RPMI7951 (cell line): ENCODE results near the gene R3HDM4. TPM values are rescaled to one million over a fixed set of nuclear protein-coding genes. Genes with fewer than 3 reads are reported as not detected.
A peak's percentile ranks its signal among the peaks of the same experiment; 100 is the strongest.
"Not testable (repeated sequence)": the region's sequence is repeated elsewhere in the genome, so short reads cannot be mapped to it uniquely, and the experiment has no call there.

ENCODE experiments used
- DNase-seq: peaks from one replicate; pipeline ENCODE4 v3.0.0-alpha.2; 2012; ENCODE audit warnings: low read depth
- total RNA-seq: library from RNA; depleted of rRNA; stranded (reverse); fragments of >200 nt; shearing (Covaris generic); gene quantifications from 2 replicates; pipeline ENCODE4 v1.2.3, GENCODE V29; 2014; rRNA removed

The R3HDM4 gene
- total RNA-seq: 19.7 and 29.3 TPM in 2 replicates

DNA sequence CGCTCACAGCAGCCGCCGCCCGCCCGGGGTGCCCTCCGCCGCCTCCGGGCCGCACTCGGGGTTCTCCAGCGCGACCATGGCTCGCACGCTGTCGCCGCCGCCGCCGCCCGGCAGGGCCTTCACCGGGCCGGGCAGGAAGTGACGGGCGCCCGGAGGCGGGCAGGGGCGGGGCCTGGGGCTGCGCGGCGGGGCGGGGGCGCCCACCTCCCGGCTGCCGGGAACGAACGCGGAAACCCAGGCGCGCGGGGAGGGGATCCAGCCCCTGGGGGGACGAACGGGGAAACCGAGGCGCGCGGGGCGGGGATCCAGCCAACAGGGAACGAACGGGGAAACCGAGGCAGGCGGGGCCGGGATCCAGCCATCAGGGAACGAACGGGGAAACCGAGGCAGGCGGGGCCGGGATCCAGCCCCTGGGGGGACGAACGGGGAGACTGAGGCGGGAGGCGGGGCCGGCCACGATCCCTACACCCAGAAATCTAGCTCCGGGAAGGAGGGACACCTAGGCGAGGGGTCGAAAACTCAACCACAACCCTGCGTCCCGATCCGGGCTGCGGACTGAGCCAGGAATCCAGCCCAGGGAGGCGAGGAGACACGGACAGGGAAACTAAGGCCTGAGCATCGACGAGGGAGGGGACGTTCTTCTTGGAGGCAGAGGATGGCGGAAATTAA is at the start of gene R3HDM4:
Gene R3HDM4, minus strand, starts transcription at position 140 of the 669 bp plus-strand sequence. Its CDS starts 62 bp downstream, at position 78.
- peak; percentile 62 for DNase-seq

DNA sequence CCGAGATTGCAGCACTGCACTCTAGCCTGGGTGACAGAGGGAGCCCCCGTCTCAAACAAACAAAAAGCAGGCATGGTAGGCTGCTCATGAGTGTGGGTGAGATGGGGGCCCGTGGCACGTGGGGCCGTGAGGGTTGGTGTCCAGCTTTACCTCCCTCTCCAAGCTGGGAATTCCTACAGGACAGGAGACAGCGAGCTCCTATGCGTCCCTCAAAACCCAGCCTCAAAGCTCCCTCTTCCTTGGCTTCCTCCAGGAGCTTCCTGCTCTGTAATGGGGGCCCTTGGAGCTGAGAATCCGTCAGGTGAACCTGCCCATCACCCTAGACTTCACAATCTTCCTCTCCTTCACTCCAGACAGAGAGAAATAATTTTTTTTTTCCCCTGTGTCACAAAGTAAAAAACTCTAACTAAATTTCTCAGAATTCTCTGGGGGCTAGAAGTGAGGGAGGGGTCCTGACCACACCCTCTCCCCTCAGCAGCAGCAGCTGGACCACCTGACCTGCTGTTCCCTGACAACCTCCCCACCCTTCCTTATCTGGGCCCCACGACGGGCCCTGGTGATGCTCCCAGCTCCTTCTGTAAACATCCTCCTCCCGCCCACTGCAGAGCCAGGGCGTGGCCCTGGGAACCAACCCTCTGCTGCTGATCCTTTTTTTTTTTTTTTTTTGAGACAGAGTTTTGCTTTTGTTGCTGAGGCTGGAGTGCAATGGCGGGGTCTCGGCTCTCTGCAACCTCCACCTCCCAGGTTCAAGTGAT is 49.0 kb upstream of the R3HDM4 start:
- DNase-seq: peak; percentile 15

DNA sequence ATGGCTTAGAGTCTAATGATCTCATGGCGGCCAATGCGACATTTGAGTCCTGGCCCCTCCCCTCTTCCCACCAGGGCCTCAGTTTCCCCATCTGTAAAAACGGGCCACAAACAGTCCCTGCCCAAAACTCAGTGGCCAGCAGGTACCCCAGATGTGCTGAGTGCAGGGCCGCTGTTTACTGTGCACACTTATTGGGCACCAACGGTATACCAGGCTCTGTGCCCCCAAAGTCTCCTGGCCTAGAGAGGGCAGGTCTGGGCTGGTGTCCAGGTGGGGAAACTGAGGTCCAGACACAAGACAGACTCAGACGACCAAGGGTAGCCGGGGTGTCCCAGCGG is 47.6 kb upstream of the R3HDM4 start:
- no peak for DNase-seq

DNA sequence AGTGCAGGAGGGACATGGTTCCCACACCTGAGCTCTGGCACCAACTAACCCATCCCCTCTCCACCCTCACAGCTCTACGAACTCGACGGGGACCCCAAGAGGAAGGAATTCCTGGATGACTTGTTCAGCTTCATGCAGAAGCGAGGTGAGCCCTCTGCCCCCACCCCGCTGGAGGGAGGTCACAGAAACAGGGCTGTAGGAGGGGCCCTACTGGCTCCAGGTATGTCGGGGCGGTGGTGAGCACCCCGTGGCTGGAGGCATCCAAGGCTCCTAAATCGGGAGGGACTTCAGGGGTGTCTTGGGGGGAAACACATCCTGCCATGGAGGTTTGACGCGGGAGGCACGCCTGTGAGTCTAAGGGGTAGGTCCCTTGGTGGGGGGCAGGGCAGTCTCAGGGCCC is 47.0 kb upstream of the R3HDM4 start:
- no peak for DNase-seq

DNA sequence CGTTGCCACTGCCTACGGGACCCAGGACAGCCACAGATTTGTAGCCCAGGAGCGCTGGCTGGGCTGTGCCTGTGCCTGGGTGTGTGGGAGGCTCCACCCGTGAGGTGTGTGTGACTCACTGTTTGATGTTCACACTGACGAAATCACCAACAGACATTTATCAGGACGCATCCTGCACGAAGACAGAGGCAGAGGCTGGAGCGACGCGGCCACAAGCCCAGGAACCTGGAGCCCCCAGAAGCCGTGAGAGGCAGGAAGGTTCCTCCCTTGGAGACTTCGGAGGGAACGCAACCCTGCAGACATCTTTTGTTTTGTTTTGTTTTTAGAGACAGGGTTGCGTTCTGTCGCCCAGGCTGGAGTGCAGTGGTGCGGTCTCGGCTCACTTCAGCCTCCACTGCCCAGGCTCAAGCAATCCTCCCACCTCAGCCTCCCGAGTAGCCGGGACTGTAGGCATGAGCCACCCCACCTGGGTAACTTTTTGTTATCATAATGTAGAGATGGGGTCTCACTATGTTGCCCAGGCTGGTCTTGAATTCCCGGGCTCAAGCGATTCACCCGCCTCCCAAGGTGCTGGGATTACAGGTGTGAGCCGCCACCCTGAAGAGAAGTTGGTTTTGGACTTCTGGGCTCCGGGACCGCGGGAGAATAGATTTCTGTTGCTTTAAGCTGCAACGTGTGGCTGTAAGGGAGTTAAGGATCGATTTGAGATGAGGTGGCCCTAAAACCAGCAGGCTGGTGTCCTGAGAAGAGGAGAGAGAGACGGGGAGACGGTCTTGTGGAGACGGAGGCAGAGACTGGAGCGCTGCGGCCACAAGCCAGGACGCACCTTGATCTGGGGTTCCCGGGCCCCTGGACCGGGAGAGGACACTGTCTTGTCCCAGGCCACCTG is 46.2 kb upstream of the R3HDM4 start:
- DNase-seq: peak; percentile 47

DNA sequence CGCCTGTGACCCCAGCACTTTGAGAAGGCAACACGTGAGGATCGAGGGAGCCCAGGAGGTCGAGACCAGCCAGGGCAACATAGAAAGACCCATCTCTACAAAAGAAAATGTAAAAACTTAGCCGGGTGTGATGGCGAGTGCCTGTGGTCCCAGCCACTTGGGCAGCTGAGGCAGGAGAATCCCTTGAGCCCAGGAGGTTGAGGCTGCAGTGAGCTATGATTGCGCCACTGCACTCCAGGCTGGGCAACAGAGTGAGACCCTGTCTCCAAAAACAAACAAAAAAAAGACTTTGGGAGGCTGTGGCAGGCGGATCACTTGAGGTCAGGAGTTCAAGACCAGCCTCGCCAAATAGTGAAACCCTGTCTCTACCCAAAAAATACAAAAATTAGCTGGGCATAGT is 44.6 kb upstream of the R3HDM4 start:
- DNase-seq: not testable (repeated sequence)

DNA sequence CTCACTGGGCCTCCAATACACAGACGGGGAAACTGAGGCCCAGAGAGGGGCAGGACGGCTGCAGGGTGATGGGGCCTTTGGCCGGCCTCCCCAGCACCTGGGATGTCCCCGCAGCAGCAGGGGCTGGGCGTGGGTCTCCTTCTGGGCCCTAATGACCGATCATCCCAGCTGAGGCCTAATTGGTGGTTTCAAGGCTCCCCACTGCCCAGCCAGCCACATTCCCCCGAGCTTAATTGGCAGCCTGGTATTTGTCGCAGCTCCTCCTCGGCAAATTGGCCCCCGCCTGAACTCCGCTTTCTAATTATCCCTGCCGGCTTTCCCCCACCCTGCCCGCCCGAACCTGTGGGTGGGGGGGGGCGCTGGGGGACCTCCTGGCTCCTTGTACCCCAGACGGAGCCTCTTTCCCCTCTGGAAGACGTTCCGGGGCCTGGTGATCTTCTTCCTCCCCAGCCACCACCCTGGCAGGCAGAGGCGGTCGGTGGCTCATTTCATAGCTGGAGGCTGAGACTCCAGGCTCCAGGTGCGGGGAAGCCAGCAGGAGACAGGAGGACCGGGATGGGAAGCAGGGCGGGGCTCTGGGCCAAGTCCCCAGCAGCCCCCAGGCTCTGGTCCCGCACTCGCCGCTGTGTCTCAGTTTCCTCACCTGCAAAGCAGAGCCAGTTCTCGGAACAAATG is 43.9 kb upstream of the R3HDM4 start:
- no peak for DNase-seq

DNA sequence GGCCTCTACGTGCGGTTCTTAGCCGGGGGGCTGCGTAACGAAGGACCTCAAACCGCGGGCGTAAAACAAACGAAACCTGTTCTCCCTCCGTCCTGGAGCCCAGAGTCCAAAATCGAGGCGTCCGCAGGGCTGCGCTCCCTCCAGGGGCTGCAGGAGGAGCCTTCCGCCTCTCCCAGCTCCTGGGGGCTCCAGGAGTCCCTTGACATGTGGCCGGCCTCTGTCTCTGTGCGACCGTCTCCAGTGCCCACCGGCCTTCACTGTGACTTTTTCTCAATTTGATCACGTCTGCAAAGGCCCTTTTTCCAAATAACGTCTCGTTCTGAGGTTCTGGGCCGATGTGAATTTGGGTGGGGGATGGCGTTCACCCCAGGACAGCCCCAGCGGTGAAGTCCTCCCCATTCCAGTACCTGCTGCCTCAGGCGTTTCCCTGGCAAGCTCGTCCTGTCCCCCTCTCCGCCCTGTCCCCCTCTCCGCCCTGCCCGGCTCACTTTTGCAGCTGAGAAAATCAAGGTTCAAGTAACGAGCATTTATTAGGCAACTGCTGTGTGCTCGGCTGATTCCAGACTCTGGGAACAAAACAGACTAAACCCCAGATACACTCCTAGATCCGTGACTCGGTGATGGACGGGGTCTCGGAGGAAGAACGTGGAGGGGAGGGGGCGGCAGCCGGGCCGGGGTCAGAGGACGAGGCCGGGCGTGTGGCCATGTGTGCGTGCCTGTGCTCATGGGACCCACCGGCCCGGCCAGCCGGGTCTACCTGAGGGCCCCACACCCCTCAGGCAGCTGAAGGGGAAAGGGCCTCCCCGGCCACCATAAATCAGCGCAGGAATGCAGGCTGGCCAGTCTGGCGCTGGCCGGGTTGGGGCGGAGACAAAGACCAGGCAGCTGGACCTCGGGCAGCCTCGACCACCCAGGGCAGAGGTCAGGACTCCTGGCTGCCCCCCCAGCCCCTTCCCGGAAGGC is 43.1 kb upstream of the R3HDM4 start:
- DNase-seq: no peak

DNA sequence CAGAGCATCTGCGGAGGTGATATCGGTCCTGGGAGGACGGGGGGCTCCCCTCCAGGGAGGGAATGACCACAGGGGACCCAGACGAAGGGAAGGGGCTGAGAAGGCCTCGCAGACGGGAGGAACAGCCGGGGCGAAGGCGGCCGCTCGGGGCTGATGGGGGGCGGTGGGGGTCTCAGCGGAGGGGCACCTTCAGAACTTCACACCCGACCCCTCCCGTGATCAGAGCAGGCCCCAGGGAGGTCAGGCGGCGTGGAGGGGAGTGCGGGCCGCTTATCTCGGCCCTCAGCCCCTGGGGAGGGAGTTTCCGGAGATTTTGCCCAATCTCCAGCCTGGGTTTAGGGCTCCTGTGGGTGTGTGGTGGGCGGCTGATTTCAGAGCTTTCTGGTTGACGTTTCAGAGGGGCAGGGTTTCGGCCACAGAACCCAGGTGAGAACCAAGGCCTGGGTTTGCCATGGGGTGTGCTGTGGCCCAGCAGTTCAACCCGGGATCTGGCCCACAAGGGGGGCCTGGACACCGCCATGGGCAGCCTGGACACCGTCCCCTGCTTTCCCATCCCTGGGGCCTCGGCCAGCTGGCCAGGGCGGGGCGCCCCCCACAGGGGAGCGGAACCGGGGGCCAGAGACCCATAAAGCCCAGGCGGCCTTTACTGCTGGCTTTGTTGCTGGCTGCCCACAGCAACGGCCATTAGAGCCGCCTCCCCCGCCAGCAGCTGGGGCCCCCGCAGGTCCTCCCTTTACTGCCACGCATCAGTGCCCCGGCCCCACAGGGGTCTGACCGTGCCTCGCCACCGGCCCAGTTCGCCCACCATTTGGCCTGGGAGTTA is 41.9 kb upstream of the R3HDM4 start:
- no peak for DNase-seq

DNA sequence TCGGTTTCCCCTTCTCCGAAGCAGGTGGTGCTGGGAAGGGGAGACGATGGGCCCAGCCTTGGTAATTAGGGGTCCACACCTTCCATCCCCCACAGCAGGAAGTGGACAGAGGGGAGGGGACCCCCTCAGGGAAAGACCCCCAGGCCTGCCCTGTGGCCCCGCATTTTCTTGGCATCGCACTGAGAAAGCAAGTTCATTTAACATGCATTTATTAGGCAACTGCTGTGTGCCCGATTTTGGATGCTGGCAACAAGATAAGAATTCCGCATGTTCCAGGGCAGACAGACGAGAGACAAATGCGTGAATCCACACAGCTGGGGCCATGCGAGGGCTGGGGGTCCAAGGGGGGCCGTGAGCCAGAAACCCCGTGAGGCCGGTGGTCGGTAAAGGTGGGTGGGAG is 41.3 kb upstream of the R3HDM4 start:
- DNase-seq: no peak

DNA sequence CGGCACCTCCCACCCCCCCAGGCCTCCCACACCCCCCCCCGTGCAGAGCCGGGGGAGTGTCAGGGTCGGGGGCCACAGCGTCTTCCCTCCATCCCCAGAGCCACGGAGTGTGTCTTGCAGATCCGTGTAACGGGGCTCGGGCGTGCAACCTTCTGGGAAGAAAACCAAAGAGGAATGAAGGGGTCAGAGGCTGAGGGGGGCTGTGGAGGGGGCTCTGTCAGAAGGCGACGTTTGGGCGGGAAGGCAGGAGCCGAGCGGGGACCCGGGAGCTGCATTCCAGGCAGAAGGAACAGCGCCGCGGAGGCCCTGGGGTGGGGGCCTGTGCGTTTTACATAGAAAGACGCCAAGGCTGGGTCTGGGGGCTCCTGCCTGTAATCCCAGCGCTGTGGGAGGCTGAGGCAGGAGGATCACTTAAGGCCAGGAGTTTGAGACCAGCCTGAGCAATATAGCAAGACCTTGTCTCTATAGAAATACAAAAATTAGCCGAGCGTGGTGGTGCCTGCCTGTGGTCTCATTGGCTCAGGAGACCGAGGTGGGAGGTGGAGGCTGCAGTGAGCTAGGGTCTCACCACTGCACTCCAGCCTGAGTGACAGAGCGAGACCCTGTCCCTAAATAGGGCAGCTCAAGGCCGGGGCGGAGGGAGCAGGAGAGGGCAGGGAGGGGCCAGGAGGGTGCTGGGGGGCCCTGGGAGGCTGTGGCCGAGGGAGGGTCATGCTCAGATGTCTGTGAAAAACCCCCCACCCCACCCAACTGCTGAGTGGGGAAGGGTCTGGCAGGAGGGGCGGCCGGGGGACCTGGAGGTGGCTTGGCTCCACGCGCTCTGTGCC is 40.6 kb upstream of the R3HDM4 start:
- no peak for DNase-seq

DNA sequence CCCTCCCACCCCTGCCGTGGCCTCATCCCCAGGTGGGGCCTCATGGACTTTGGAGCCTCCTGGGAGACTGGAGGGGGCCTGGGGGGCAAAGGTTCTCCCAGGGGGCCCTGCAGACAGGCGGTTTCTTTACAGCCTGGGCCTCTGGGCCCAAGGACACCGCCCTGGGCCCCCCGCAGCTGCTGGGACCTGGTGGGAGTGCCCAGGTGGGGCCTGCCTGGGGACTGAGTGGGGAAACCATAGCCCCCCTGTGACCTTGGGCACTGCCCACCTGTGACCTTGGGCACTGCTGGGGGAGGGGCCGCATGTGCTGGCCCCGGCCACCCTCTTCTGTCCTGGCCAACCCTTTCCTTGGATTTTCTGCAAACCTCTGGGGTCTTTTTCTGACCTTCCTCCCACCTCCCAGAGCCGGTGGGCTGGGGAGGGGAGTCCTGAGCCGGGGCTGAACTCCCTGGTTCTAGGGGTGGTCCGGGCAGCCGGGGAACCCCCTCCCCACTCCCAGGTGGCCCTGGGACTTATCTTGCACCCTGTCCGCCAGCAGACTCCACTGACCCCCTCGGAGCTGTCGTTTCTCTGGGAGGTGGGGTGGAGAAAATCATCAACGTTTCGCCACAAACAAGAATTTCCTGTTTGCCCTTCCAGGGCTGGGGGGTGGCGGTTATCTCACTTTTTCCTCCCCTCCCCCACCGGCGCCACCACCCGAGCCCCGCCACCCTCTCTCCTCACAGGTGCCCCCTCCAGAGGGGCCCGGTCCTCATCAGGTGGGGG is 39.8 kb upstream of the R3HDM4 start:
- DNase-seq: no peak

DNA sequence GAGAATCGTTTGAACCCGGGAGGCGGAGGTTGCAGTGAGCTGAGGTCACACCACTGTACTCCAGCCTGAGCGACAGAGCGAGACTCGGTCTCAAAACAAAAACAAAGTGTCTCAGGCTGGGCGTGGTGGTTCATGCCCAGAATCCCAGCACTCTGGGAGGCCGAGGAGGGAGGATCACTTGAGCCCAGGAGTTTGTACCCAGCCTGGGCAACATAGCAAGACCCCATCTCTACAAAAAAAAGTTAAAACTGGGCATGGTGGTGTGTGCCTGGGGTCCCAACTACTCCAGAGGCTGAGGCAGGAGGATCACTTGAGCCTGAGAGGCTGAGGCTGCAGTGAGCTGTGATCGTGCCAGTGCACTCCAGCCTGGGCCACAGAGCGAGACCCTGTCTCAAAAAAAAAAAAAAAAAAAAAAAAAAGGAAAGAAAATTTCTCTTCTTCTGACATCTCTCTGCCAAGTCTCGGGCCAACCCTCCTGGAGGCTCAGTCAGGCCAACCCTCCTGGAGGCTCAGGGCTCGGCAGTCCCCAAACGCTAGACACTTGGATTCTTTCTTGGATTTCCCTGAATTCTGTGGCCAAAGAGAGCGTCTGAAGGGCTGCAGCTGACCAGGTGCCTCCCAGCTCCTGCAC is 39.1 kb upstream of the R3HDM4 start:
- no peak for DNase-seq

DNA sequence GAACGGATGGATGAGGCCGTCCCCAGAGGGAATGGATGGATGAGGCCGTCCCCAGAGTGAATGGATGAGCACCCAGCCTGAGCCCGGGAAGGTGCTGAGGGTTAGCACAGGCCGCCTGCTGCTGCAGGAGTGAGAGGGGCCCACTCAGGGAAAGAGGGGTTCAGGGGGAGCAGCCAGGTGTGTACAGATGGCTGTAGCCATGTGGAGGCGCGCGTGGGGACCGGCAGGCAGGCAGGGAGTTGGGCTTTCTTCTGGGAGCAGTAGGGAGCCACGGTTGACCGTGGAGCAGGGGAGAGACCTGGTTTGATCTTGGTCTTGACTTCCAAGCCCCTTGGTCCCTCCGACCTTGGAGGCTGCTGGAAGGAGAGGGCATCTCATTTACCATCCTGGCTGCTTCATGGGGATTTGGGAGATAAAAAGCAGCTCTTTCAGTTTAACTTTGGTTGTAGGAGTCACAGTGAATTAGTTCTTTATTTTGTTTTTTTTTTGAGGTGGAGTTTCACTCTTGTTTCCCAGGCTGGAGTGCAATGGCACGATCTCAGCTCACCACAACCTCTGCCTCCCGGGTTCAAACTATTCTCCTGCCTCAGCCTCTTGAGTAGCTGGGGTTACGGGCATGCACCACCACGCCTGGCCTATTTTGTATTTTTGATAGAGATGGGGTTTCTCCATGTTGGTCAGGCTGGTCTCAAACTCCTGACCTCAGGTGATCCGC is 37.5 kb upstream of the R3HDM4 start:
- no peak for DNase-seq

DNA sequence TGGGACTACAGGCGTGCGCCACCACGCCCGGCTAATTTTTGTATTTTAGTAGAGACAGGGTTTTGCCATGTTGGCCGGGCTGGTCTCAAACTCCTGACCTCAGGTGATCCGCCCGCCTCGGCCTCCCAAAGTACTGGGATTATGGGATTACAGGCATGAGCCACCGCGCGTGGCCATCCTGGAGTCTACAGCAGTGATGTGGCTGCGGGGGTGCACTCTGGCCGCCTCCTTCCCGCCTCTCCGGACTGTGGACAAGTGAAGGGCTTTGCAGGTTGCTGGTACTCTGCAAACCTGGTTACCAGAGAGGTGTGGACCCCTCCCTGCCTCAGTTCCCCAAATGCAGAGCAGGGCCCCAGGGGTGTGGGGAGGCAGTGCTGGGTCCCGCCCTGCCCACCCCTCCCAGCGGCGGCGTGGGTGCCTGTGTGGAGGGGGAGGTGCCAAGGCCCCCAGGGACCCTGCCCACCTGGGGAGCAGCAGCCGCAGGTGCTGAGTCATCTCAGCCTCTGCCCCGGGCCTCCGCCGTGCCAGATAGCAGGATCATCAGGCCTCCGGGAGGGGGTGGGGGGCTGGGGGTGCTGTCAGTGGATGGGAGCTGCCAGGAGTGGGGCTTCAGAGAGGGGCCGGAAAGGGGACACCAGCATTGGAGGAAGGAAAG is 36.0 kb upstream of the R3HDM4 start:
- DNase-seq: no peak

DNA sequence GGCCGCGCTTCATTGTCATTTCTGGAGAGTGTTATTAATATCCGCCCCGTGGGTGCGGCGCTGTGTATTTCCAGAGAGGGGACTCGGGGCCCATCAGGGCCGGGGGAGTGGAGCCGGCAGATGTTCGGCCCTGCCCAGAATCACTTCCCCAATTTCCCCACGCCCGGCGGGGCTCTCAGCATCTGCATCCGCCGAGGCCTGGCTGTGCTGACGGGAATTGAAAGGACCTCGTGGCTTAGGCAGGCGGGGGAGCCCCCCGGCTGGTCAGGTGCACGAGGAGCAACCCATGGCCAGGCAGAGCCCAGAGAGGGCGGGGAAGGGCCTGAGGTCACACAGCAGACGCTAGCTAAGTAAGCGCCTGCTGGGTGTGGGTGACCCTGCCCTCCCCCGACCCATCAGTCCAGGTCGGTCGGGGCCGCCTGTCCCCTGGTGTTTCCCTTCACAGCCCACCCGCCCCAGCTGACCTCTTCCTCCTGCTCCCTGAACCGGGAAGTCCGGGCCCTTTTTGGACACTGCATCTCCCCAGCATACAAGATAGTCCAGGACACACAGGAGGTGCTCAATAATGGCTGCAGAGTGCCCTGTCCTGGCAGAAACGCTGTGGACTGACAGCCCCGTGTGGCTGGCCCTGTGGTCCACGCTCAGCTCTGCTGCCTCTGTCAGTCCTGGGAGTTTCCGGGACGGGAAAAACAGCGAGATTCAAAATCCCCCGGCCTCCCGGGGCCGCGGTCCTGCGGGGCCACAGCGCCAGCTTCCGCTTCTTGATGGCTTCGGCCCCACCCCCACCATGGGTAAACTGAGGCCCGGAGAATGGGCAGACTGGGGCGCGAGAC is 34.9 kb upstream of the R3HDM4 start:
- DNase-seq: no peak
